ENCODE measurements around the gene FLACC1.
"Not testable (repeated sequence)": the region's sequence is repeated elsewhere in the genome, so short reads cannot be mapped to it uniquely, and the experiment has no call there.

Gene FLACC1

GRCh38 chr2:201348758-201349157 lies 8.4 kb downstream of the FLACC1 start:
- DNase-seq (ENCODE audit: low read depth in 2 of 2), result no peak

GRCh38 chr2:201347138-201347537 lies 10.0 kb downstream of the FLACC1 start:
- DNase-seq (ENCODE audit: low read depth in 2 of 2), result no peak

GRCh38 chr2:201345625-201346213 lies 11.4 kb downstream of the FLACC1 start:
- DNase-seq (ENCODE audit: low read depth in 2 of 2), result no peak

GRCh38 chr2:201344663-201345366 lies 12.3 kb downstream of the FLACC1 start:
- no peak for DNase-seq (ENCODE audit: low read depth in 2 of 2)

GRCh38 chr2:201343559-201343958 lies 13.6 kb downstream of the FLACC1 start:
- DNase-seq (ENCODE audit: low read depth in 2 of 2), result no peak

GRCh38 chr2:201342923-201343322 lies 14.2 kb downstream of the FLACC1 start:
- no peak for DNase-seq (ENCODE audit: low read depth in 2 of 2)

GRCh38 chr2:201329409-201329808 lies 27.7 kb downstream of the FLACC1 start:
- DNase-seq (ENCODE audit: low read depth in 2 of 2), result no peak

- DNase-seq (ENCODE audit: low read depth in 2 of 2), result no peak
Measured at GRCh38 chr2:201327678-201328077, 29.5 kb downstream of the FLACC1 start.

GRCh38 chr2:201322772-201323171 lies 34.4 kb downstream of the FLACC1 start:
- DNase-seq (ENCODE audit: low read depth in 2 of 2), result no peak

- no peak for DNase-seq (ENCODE audit: low read depth in 2 of 2)
Measured at GRCh38 chr2:201320701-201321100, 36.4 kb downstream of the FLACC1 start.

- DNase-seq (ENCODE audit: low read depth in 2 of 2), result no peak
Measured at GRCh38 chr2:201320257-201320656, 36.9 kb downstream of the FLACC1 start.

- no peak for DNase-seq (ENCODE audit: low read depth in 2 of 2)
Measured at GRCh38 chr2:201319511-201319910, 37.6 kb downstream of the FLACC1 start.

GRCh38 chr2:201313362-201313761 lies 43.8 kb downstream of the FLACC1 start:
- no peak for DNase-seq (ENCODE audit: low read depth in 2 of 2)

- DNase-seq (ENCODE audit: low read depth in 2 of 2), result no peak
Measured at GRCh38 chr2:201308914-201309313, 48.2 kb downstream of the FLACC1 start.

GRCh38 chr2:201307876-201308275 lies 49.3 kb downstream of the FLACC1 start:
- DNase-seq (ENCODE audit: low read depth in 2 of 2), result no peak

GRCh38 chr2:201299929-201300328 lies 57.2 kb downstream of the FLACC1 start:
- DNase-seq (ENCODE audit: low read depth in 2 of 2), result not testable (repeated sequence)

- no peak for DNase-seq (ENCODE audit: low read depth in 2 of 2)
Measured at GRCh38 chr2:201298462-201299052, 58.6 kb downstream of the FLACC1 start.

GRCh38 chr2:201290457-201291148 lies 66.5 kb downstream of the FLACC1 start:
- DNase-seq (ENCODE audit: low read depth in 2 of 2), result not testable (repeated sequence)

GRCh38 chr2:201285499-201285898 lies 71.6 kb downstream of the FLACC1 start:
- no peak for DNase-seq (ENCODE audit: low read depth in 2 of 2)

- DNase-seq (ENCODE audit: low read depth in 2 of 2), result no peak
Measured at GRCh38 chr2:201280191-201281040, 76.7 kb downstream of the FLACC1 start.

- no peak for DNase-seq (ENCODE audit: low read depth in 2 of 2)
Measured at GRCh38 chr2:201279079-201279478, 78.1 kb downstream of the FLACC1 start.

GRCh38 chr2:201276511-201276910 lies 80.6 kb downstream of the FLACC1 start:
- DNase-seq (ENCODE audit: low read depth in 2 of 2), result no peak

All from stimulated activated CD4-positive, alpha-beta T cell treated with anti-CD3 and anti-CD28 coated beads, Interleukin-4, amount 100 ng/mL, for 48 hours (primary cell).